ENCODE results near the gene TUBB2B. TPM values are rescaled to one million over a fixed set of nuclear protein-coding genes. Genes with fewer than 3 reads are reported as not detected.
A peak's percentile ranks its signal among the peaks of the same experiment; 100 is the strongest.

The TUBB2B gene
- total and polyA plus RNA-seq, 9 donors = 0.67 to 3.6 (median 1.1) TPM

GRCh38 chr6:3231247-3232016, 4.0 kb upstream of the TUBB2B start:
- TF ChIP-seq POLR2A (IDR thresholded peaks at IDR 0.05) = peak; percentile 15
- TF ChIP-seq EP300 (IDR thresholded peaks at IDR 0.05) = no peak
- TF ChIP-seq CTCF (IDR thresholded peaks at IDR 0.05) = no peak
- WGBS, 3 donors = 1% methylated on average over 47 of the region's 47 CpGs
- Histone ChIP-seq H3K27ac (no peak overlapping the region), H3K4me1 (ENCODE audit: insufficient read depth) (peaks cover 13% of the 10 kb centered on the region), H3K36me3 (no peaks in the 10 kb centered on the region), H3K4me3 (peak overlapping the region; percentile 52), H3K9me3 (no peaks in the 10 kb centered on the region), H3K27me3 (peaks cover 2% of the 10 kb centered on the region)
- DNase-seq = peak in 4 of 5 donors; percentile 55 to 73 (median 63)
- intact Hi-C loops (cut with DNase I) = no loop called here

- WGBS, 3 donors = 2 to 6% (median 5%) methylated on average over 11 of the region's 11 CpGs
- H3K9me3 ChIP-seq = no peaks in the 10 kb centered on the region
- H3K27me3 ChIP-seq = peaks cover 2% of the 10 kb centered on the region
- no peak for TF ChIP-seq EP300 (IDR thresholded peaks at IDR 0.05)
- TF ChIP-seq CTCF (IDR thresholded peaks at IDR 0.05) = no peak
- TF ChIP-seq POLR2A (IDR thresholded peaks at IDR 0.05) = no peak
- DNase-seq = no peak
- no peaks in the 10 kb centered on the region for H3K36me3 ChIP-seq
- H3K4me3 ChIP-seq = peak overlapping the region; percentile 52
- intact Hi-C loops (cut with DNase I) = no loop called here
- H3K27ac ChIP-seq = no peak overlapping the region
- peaks cover 13% of the 10 kb centered on the region for H3K4me1 ChIP-seq (ENCODE audit: insufficient read depth)
Observed at GRCh38 chr6:3230900-3231246, 3.4 kb upstream of the TUBB2B start.

GRCh38 chr6:3230256-3230882, 2.9 kb upstream of the TUBB2B start:
- Histone ChIP-seq H3K4me3 (no peak overlapping the region), H3K36me3 (no peaks in the 10 kb centered on the region), H3K27ac (no peak overlapping the region), H3K27me3 (peaks cover 2% of the 10 kb centered on the region), H3K9me3 (no peaks in the 10 kb centered on the region), H3K4me1 (ENCODE audit: insufficient read depth) (peaks cover 13% of the 10 kb centered on the region)
- TF ChIP-seq EP300 (IDR thresholded peaks at IDR 0.05) (no peak), POLR2A (IDR thresholded peaks at IDR 0.05) (no peak), CTCF (IDR thresholded peaks at IDR 0.05) (no peak)
- no peak for DNase-seq
- intact Hi-C loops (cut with DNase I) = no loop called here
- 25 to 31% (median 29%) methylated on average over 11 of the region's 11 CpGs for WGBS, 3 donors

DNA sequence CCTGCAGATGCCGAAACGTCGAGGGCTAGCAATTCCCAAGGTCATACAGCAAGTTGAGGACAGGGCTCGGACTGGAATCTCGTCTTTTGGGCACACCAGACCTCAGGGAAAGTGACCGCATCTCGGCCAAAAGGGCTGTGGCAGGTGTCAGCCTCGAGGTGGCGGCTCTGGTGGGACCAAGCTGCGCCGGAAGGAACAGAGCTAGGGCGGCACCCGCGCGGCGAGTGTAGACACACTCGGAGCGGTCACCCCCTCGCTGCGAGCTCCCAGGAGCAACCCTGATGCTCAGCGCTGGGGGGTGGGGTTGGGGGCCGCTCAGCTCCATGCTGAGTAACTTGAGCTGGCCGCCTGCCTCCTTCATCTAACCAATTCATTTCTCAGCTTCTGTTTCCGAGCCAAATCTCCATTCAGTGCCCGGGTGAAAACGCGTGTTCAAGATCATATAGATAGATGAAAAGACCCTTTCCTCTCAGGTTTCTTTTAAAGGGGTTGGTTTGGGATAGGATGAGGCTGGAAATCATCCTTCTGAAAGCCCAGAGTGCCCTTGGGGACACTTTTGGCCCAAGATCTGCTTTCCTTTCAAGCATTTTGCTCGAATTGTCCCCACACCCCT, 2.2 kb upstream of the TUBB2B start:
- no peak for DNase-seq
- peaks cover 13% of the 10 kb centered on the region for H3K4me1 ChIP-seq (ENCODE audit: insufficient read depth)
- TF ChIP-seq EP300 (IDR thresholded peaks at IDR 0.05) (no peak), POLR2A (IDR thresholded peaks at IDR 0.05) (no peak), CTCF (IDR thresholded peaks at IDR 0.05) (no peak)
- no peaks in the 10 kb centered on the region for H3K9me3 ChIP-seq
- WGBS, 3 donors = 6 to 13% (median 10%) methylated on average over 28 of the region's 28 CpGs
- no peak overlapping the region for H3K4me3 ChIP-seq
- intact Hi-C loops (cut with DNase I) = no loop called here
- peaks cover 2% of the 10 kb centered on the region for H3K27me3 ChIP-seq
- H3K27ac ChIP-seq = no peak overlapping the region
- no peaks in the 10 kb centered on the region for H3K36me3 ChIP-seq
